ENCODE measurements around the gene CCDC152.

- TF ChIP-seq CTCF (IDR thresholded peaks at IDR 0.05): no peak
- no peak for TF ChIP-seq POLR2AphosphoS5 (IDR thresholded peaks at IDR 0.05)
- no peak for TF ChIP-seq POLR2A (IDR thresholded peaks at IDR 0.05)
- TF ChIP-seq EP300 (IDR thresholded peaks at IDR 0.05): no peak
Observed at GRCh38 chr5:42843675-42844292, 87.2 kb downstream of the CCDC152 start.

Data from suprapubic skin (tissue), 4 donors.